GM18858 (cell line): ENCODE results near the gene TBC1D10A.

Experiments used
- ATAC-seq: cut with Tn5 transposase; IDR thresholded peaks from one replicate; pipeline ENCODE4 v1.9.1; 2021; ENCODE audit not compliant: unreplicated experiment

TBC1D10A gene

GRCh38 chr22:30248484-30248883 lies 78.3 kb downstream of the TBC1D10A start:
- ATAC-seq = no peak

GRCh38 chr22:30247974-30248373 lies 78.8 kb downstream of the TBC1D10A start:
- no peak for ATAC-seq

- ATAC-seq = no peak
These were observed 79.2 kb downstream of the TBC1D10A start for GRCh38 chr22:30247561-30247960.

GRCh38 chr22:30246814-30247376 lies 79.8 kb downstream of the TBC1D10A start:
- ATAC-seq = no peak

- no peak for ATAC-seq
These were observed 80.5 kb downstream of the TBC1D10A start, which contains the start of gene LIF for GRCh38 chr22:30245985-30246813. Gene LIF (minus strand): TSS chr22:30246759. CDS start chr22:30246695, 64 bp downstream.

- ATAC-seq = no peak
These were observed 81.4 kb downstream of the TBC1D10A start for GRCh38 chr22:30245181-30245984.

- no peak for ATAC-seq
These were observed 82.1 kb downstream of the TBC1D10A start for GRCh38 chr22:30244641-30245040.

- no peak for ATAC-seq
These were observed 82.7 kb downstream of the TBC1D10A start for GRCh38 chr22:30244066-30244465.

GRCh38 chr22:30243661-30244060 lies 83.1 kb downstream of the TBC1D10A start:
- no peak for ATAC-seq
